Osteoblast (primary cell): ENCODE results near the gene NDUFS2. TPM values are rescaled to one million over a fixed set of nuclear protein-coding genes. Genes with fewer than 3 reads are reported as not detected.

Source experiments
- DNase-seq: peaks from one replicate; pipeline ENCODE4 v3.0.0; 2011; ENCODE audit warnings: low spot score, mixed read lengths; ENCODE audit not compliant: insufficient read length; ENCODE audit errors: missing footprints
- H2AFZ ChIP-seq: 2 replicates; pipeline ENCODE4 v1.6.0; 2011; ENCODE audit warnings: mild to moderate bottlenecking, low read length
- H3K27ac ChIP-seq: 2 replicates; pipeline ENCODE4 v1.5.1; 2011; ENCODE audit warnings: mild to moderate bottlenecking, low read depth, low read length, moderate library complexity
- H3K27me3 ChIP-seq: 2 replicates; pipeline ENCODE4 v1.6.0; 2012; ENCODE audit warnings: mild to moderate bottlenecking, control low read depth, inconsistent platforms, low read length, moderate library complexity; ENCODE audit not compliant: insufficient read depth
- H3K36me3 ChIP-seq: 2 replicates; pipeline ENCODE4 v1.5.1; 2011; ENCODE audit warnings: mild to moderate bottlenecking, low read length, control low read depth, moderate library complexity; ENCODE audit not compliant: insufficient read depth
- H3K4me1 ChIP-seq: 2 replicates; pipeline ENCODE4 v1.5.1; 2011; ENCODE audit warnings: mild to moderate bottlenecking, low read length, control low read depth, moderate library complexity; ENCODE audit not compliant: insufficient read depth
- H3K4me2 ChIP-seq: 2 replicates; pipeline ENCODE4 v1.6.0; 2011; ENCODE audit warnings: mild to moderate bottlenecking, low read length; ENCODE audit not compliant: insufficient read depth
- H3K4me3 ChIP-seq: fragments of 200-600 bp; sonication (generic); 3 replicates; pipeline ENCODE4 v1.5.1; 2012; ENCODE audit warnings: mild to moderate bottlenecking, low read length, inconsistent platforms; ENCODE audit not compliant: insufficient read depth
- H3K79me2 ChIP-seq: 2 replicates; pipeline ENCODE4 v1.6.0; 2012; ENCODE audit warnings: mild to moderate bottlenecking, low read length, control low read depth, inconsistent platforms; ENCODE audit not compliant: insufficient read depth
- H3K9me3 ChIP-seq: 2 replicates; pipeline ENCODE4 v1.5.1; 2011; ENCODE audit warnings: low read depth, low read length, control low read depth
- H4K20me1 ChIP-seq: 2 replicates; pipeline ENCODE4 v1.6.0; 2012; ENCODE audit warnings: mild to moderate bottlenecking, low read length, control low read depth; ENCODE audit not compliant: insufficient read depth
- total RNA-seq: library from RNA; depleted of rRNA; stranded (reverse); fragments of >200 nt; gene quantifications from 2 replicates; pipeline ENCODE4 v1.2.3, GENCODE V29; 2012
- TF ChIP-seq, protein P1 (sequence below): IDR thresholded peaks from 2 replicates; pipeline ENCODE4 v1.5.1; 2011; ENCODE audit warnings: mild to moderate bottlenecking, low read depth, low read length, moderate library complexity; ENCODE audit errors: extremely low read depth

NDUFS2 gene
- total RNA-seq, 1 donor: 103 TPM

GRCh38 chr1:161191971-161192370 lies 10.2 kb upstream of the NDUFS2 start:
- Histone ChIP-seq H4K20me1 (no peaks in the 10 kb centered on the region), H3K79me2 (peaks cover 7% of the 10 kb centered on the region), H3K4me2 (no peak overlapping the region), H3K4me3 (no peak overlapping the region), H3K27me3 (no peaks in the 10 kb centered on the region), H3K4me1 (peaks cover 9% of the 10 kb centered on the region), H2AFZ (no peak overlapping the region), H3K27ac (peak overlapping the region; percentile 13), H3K9me3 (no peaks in the 10 kb centered on the region), H3K36me3 (peaks cover 17% of the 10 kb centered on the region)
- DNase-seq: no peak
- TF ChIP-seq, protein P1, sequence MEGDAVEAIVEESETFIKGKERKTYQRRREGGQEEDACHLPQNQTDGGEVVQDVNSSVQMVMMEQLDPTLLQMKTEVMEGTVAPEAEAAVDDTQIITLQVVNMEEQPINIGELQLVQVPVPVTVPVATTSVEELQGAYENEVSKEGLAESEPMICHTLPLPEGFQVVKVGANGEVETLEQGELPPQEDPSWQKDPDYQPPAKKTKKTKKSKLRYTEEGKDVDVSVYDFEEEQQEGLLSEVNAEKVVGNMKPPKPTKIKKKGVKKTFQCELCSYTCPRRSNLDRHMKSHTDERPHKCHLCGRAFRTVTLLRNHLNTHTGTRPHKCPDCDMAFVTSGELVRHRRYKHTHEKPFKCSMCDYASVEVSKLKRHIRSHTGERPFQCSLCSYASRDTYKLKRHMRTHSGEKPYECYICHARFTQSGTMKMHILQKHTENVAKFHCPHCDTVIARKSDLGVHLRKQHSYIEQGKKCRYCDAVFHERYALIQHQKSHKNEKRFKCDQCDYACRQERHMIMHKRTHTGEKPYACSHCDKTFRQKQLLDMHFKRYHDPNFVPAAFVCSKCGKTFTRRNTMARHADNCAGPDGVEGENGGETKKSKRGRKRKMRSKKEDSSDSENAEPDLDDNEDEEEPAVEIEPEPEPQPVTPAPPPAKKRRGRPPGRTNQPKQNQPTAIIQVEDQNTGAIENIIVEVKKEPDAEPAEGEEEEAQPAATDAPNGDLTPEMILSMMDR: no peak

DNA sequence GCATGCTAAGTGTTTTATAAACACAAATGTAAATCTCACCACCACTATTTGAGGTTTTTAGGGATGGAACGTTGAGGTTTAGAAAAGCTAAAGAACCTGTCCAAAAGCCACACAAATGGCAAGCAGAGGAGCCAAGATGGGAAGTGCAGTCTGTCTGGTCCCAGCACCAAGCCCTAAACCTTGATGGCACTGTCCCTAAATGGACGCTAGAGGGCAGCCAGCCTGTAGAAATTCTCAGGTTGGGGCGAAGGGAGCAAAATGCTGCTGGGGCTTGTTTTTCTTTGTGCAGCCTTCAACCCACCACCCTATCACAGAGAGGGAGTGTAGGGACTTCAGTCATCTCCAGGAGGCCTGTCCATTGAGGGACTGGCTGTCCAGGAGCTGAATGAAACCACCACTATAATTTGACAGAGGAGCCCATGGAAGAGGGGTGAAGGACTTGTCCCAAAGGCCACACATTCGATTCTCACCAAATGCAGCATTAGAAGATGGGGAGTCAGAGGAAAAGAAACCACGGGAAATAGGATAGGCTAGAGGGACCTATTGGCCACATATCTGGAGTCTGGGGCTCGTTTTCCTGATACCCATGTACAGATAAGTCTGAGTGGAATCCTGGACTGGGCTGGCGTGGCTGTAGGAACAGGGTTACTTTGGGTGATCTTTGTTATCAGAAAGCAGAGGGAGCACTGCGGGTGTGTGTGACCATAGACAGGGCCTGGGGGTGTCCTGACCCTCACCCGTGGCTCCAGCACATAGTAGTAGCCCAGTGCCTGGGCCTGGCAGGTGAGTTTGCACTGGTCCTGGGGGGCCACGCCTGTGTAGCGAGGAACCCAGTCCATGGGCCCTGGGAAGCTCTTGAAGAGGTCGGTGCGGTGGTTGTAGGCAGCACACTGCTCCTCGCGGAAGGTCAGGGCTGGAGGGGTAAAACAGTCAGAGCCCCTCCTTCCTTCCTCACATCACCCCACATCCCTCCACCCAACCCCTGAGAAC lies 9.4 kb upstream of the NDUFS2 start:
- H3K27me3 ChIP-seq: no peaks in the 10 kb centered on the region
- H3K4me1 ChIP-seq: peaks cover 17% of the 10 kb centered on the region
- no peak overlapping the region for H3K4me2 ChIP-seq
- no peaks in the 10 kb centered on the region for H4K20me1 ChIP-seq
- TF ChIP-seq, protein P1: peak; percentile 93
- no peaks in the 10 kb centered on the region for H3K9me3 ChIP-seq
- H3K36me3 ChIP-seq: peaks cover 17% of the 10 kb centered on the region
- no peak overlapping the region for H3K4me3 ChIP-seq
- H3K79me2 ChIP-seq: peaks cover 10% of the 10 kb centered on the region
- peak overlapping the region; percentile 1 for H3K27ac ChIP-seq
- peak overlapping the region; percentile 17 for H2AFZ ChIP-seq
- peak; percentile 95 for DNase-seq

DNA sequence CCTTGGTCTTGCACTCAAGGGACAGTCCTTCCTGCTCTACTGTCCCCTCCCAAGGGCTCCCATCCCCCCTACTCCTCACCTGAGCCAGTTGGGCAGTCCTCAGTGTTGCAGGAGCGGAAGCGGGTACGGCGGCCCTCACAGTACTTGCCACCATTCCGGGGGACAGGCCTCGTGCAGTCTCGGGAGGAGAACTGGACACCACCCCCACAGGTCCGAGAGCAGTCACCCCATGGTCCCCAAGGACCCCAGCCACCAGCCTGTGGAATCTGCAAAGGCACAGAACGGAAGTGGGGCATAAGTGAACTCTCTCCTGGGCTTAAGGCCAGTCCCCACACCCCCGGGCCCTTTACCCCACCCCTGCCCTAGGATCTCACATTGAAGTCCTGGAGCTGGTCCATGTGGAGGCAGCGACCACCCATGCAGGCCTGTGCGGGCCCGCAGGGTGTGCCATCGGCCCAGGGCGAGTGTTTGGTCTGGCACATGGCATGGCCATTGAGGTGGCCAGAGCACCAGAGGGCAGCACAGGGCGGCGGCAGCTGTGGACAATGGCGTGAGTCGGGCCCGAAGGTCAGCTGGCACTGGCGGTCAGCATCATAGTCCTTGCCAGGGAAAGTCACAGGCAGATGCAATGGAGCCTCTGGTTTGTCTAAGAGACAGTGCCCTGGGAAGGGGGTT lies 8.5 kb upstream of the NDUFS2 start:
- peaks cover 11% of the 10 kb centered on the region for H3K79me2 ChIP-seq
- peaks cover 17% of the 10 kb centered on the region for H3K36me3 ChIP-seq
- TF ChIP-seq, protein P1: peak; percentile 36
- H3K4me2 ChIP-seq: no peak overlapping the region
- H4K20me1 ChIP-seq: no peaks in the 10 kb centered on the region
- peak; percentile 89 for DNase-seq
- peak overlapping the region; percentile 26 for H3K27ac ChIP-seq
- H3K4me3 ChIP-seq: no peak overlapping the region
- H3K4me1 ChIP-seq: peaks cover 27% of the 10 kb centered on the region
- H3K27me3 ChIP-seq: no peaks in the 10 kb centered on the region
- H3K9me3 ChIP-seq: no peaks in the 10 kb centered on the region
- H2AFZ ChIP-seq: peak overlapping the region; percentile 44

GRCh38 chr1:161195171-161195570 lies 7.0 kb upstream of the NDUFS2 start:
- no peaks in the 10 kb centered on the region for H3K27me3 ChIP-seq
- H3K79me2 ChIP-seq: peaks cover 11% of the 10 kb centered on the region
- no peak overlapping the region for H3K27ac ChIP-seq
- TF ChIP-seq, protein P1: no peak
- no peaks in the 10 kb centered on the region for H3K9me3 ChIP-seq
- H3K4me3 ChIP-seq: no peak overlapping the region
- H3K4me2 ChIP-seq: no peak overlapping the region
- peaks cover 34% of the 10 kb centered on the region for H3K4me1 ChIP-seq
- peaks cover 17% of the 10 kb centered on the region for H3K36me3 ChIP-seq
- no peaks in the 10 kb centered on the region for H4K20me1 ChIP-seq
- no peak for DNase-seq
- H2AFZ ChIP-seq: no peak overlapping the region
